Stimulated activated CD4-positive, alpha-beta T cell treated with anti-CD3 and anti-CD28 coated beads, Interleukin-4, amount 100 ng/mL, for 48 hours (primary cell): Measurements from ENCODE around the gene SNCB.

Experiments used
- DNase-seq, 2 donors: peaks; one replicate each; pipeline ENCODE4 v3.0.0-alpha.2; 2020; ENCODE audit warnings: low read depth in 2 of 2

The SNCB gene

DNA sequence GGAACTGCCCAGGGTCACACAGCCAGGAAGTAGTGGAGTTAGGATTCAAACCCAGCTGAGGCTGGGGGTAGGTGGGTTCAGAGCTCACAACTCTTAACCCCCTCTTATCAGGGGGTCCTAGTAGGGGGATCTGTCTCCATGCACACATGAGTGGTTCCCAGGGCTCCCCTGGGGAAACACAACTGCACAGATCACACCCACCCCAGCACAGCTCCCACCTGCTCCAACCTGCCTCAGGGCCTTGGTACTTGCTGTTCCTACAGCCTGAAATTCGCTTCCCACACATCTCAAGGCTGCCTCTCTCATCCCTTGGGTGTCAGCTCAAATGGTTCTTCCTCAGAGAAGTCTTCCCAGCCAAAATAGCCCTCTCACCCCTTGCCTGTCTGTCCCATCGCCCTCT lies 4.8 kb downstream of the SNCB start:
- DNase-seq, result no peak

DNA sequence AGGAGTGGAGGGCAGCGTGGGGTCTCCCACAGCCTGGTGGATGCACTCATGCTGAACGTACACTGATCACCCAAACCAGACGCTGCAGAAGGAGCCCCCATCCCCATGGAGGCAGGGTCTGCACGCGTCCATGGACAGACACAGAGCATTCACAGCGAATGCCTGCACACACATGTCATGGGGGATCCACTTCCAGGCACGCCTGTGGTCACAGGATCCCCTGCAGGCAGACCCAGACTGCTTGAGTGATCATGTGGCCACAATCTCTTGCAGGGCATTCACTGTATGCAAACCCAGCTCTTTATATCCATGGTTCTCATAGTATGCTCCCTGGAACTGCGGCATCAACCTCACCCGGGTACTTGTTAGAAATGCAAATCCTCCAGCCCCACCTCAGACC lies 5.4 kb downstream of the SNCB start:
- no peak for DNase-seq

DNA sequence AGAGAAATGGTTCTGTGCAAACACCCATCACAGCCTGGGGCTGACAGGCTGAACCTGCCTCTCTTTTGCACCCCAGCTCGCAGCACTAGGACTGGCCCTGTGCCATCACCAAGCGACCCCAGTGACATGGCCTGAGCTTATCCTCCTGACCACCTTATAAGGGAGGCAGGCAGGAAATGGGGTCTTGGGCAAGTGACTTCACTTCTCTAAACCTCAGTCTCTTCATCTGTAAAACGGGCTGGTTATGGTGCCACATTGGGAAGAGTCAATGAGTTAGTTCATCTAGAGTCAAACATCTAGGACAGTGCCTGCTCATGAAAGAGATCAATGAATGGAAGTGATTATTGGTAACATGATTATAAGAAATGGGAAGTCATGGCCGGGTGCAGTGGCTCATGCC lies 6.2 kb downstream of the SNCB start:
- DNase-seq, result no peak

DNA sequence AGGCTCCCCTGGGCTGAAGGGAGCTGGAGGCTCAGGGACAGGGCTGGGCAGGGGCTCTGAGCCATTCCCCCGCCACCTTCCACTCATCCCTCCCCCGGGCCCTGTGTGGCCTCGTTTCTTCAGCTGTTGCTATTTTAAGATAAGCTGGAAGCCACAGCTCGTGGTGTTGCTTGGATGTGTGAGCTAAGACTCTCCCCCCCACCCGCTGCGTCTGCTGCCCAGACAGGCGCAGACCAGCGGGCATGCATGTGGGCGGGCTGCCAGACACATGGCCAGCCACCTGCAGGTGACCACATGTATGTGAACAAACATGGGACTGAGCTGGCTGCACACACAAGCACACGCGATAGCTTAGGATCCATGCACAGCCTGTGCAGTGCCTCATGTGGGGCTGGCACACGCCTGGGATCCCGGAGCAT lies 8.7 kb downstream of the SNCB start:
- no peak for DNase-seq

DNA sequence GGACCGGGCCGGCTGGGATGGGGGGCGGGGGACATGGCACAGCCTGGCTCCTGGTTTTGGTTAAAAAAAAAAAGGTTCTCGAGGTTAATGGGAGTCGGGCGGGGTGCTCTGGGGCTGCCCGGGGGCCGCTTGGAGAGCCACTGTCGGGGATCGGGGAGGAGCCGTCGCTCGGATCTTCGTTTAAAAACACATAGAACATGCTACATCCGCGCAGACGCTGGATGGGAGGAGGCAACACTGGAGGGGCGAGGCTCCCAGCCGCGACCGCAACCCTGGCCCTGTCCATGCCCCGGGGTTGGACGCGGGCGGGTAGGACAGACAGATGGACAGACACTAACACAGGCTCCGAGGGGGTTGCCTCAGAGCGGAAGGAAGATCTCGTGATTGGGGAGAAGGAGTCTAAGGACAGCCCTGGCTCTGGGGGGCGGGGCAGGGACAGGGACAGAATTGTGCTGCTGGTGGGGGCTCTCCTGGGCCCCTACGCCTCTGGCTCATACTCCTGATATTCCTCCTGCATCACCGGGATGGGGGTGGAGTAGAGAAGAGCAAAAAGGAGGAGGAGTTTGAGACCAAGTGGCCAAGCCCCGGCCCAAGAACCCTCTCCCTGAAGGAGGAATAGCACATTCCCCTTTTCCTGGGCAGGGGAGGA lies 9.9 kb downstream of the SNCB start:
- DNase-seq, result no peak

DNA sequence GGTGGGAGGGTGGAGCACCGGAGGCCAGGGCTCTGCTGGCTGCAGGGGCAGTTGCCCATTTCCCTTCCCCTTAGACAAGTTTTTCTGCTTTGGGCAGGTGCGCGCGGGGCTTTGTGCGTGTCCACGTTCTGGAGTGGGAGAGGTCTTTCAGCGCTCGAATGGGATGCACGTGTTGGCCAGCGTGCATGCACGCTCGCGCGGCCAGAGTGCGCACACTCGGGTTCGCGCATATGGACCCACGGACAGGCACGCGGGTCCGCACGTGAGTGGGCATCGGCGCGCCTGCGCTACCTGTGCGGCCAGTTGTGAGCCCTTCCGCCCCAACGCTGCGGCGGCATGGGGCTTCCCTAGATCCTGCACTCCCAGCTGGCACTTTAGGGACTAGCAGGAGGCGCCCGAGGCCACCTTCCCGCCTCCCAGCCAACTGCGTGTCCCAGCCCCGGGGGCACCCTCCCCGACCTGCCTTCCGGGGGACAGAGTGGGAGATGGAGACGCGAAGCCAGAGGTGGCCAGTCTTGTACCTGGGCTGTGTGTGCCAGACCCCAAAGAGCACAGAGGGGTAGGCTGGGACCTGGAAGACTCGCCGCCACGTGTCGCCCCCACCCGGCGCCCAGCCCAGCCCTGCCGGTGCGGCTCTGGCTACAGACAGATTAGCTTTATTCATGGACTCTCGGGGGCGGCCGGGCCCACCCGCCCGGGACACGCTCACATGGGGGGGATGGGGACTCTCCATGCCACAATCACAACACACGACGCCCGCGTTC lies 10.6 kb downstream of the SNCB start:
- no peak for DNase-seq

DNA sequence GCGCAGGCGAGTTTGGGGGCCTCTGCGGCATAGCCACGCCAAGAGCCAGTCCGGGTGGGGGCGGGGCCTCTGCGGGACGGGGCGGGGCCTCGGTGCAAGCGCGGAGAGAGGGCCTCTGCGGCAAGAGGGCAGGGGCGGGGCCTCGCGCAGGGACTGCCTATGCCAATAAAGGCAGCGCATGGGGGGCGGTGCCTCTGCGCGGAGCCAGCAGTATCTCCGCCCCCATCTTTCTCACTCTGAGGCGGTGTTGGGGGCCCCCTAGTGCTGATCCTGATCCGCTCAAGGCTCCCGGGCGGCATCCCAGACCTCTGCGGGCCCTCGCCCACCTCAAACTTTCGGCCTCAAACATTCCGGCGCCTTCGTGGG lies 11.1 kb downstream of the SNCB start:
- DNase-seq, result peak; percentile 81 to 86

DNA sequence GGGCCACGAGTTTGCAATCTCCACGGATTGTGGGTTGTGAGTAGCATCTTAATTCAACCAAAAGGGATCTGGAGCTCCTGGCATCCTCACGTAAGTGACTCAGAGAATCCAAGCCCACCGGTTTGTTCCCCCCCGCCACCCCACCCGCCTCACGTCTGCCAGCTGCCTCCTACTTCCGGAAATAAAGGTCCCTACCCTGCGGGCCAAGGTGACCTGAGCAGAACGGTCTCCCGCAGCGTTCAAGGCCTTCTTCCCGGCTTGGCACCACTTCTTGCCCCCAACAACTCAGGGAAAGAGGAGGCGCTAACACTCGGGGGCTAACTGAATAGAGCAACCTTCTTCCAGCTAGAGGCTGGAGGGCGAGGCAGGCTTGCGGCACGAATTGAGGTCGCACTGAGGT lies 11.6 kb downstream of the SNCB start:
- DNase-seq, result no peak

DNA sequence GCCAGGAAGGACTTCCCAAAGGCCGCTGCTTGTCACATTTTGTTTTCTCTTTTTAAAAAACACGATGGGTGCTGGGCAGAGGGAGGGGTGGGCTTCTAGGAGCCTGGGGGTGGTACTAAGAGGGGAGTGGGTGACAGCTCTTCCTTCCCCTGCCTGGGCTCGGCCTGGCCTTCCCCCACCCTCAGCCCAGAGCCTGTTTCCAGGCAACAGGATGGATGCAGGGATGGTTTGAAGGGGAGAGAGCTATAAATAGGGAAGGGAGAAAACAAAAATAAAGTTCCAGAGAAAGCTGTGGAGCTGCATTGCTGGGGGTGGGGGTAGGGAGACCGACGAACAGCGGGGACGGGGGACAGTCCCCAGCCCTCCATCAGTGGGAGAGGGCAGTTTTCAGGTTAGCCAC lies 13.8 kb downstream of the SNCB start:
- no peak for DNase-seq

DNA sequence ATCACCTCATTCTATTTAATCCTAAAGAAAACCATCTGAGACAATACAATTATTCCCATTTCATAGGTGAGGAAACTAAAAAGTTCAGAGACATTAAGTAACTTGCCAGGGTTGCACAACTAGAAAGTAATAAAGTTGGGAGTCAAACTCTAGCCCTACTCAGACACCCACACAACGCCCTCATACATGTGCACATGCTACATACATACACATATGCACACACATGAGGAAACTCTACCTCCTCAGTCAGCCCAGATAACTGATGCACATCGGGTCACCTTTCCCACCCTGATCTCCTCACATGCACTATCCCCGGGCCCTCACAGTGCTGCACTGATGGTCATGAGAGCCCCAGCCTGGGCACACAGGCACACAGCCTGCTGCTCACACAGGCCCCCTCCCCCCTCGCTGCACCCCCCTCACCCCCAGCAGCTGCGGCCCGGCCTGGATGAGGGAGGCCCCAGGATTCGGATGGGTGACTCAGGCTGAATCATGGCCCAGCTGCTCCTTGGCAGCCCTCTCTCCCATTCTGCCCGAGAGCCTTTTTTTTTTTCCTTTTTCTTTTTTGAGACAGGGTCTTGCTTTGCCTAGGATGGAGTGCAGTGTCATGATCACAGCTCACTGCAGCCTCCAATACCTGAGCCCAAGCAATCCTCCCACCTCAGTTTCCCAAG lies 15.4 kb downstream of the SNCB start:
- no peak for DNase-seq

DNA sequence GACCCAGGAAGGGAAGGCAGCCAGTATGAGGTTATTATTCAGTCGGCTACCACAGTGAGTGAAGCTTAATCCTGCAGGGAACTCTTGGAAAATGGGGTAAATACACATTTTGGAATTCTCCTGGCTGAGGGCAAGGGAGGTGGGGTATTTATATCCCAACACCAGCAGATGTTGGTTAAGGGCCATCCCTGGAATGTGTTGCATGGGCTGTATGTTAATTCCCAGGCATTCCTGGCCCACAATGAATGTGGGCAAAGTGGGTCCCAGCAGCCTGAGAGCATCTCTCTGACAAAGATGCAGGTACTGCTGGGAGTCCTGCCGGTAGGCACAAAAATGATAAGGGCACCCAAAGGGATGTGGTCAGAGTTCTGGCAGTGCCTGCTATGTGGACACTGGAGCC lies 17.5 kb downstream of the SNCB start:
- DNase-seq, result no peak

DNA sequence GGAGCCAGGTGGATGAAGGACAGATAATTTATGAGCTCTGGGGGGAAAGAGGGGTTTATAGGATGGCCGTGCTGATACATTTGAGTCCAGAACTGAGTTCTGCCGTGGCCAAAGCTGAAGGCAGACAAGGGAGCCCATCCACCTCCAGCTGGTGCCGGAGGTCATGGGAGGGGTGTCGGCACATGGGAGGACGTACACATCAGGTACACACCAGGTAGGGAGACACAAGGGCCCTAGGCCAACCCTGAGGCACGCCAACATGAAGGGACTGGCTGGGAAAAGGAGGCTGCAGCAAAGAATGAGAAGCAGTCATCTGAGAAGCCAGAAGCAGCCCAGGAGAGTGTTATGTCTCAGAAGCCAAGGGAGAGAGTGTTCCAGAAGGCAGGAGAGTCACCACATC lies 18.3 kb downstream of the SNCB start:
- no peak for DNase-seq

DNA sequence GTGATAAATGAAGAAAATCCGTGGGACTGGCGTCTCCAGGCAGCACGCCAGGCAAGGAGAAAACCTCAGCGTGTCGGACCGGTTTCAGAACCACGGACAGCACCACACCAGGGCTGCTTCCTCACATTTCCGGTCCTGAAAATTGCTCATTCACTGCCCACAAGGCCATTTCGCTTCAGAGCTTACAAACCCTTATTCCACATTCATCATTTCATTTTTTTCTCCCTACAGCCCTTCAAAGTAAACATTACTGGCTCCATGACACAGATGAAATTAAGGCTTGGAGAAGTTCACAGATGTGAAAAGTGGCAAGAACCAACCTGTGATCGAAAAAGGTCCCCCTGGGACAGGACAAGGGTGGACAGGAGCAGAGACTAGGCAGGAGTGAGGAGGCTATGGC lies 18.9 kb downstream of the SNCB start:
- DNase-seq, result peak in 1 of 2 donors; percentile 50

DNA sequence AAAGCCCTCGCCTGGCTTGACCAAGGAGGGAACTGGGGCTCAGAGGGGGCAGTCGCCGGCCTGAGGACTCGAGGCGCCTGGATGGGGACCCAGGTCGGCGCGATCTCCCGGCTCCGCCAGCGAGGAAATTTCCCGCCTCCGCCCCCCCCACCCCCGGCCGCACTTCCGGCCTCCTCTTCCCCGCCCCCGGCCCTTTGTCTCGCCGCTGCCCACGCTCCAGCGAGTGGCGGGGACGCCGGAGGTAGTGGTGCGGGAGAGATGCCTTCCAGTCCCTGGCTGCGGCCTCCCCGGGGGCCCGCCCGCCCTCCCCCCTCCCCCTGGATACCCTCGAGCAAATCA lies 19.9 kb downstream of the SNCB start:
- DNase-seq, result no peak

DNA sequence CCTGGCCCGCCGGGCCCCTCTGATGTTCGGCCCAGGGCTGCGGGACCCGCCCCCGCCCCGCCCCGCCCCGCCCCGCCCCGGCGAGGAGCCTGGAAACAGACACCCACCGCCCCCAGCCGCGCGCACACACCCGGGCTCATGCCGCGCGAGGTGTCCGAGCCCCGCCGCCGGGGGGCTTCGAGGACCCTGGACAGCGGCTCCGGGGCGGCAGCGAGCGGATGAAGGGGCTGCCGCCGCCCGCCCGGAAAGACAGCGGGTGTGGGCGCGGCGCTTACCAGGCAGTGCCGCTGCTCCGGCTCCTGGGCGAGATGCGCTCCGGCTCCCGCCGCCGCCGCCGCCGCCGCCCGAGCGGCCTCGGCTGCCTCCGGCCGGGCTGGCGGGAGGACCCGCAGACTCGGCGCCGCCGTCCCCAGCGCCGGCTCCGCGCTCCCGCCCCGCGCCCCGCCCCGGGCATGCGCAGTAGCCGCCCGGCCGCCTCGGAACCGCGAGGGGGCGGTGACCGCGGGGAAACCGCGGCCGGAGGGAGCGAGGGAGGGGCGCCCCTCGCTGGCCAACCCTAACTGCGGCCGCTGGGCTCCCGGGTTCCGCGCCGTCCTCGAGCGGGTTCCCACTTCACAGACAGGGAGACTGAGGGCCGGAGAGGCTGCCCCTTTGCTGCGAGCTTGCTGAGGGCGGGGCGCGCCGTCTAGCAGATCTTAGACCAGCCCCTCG lies 20.5 kb downstream of the SNCB start, which contains the start of gene GPRIN1:
Gene GPRIN1, minus strand, starts transcription at position 433 of the 711 bp plus-strand sequence. CDS start 10,322 bp downstream, outside the sequence.
- peak; percentile 49 to 55 for DNase-seq

DNA sequence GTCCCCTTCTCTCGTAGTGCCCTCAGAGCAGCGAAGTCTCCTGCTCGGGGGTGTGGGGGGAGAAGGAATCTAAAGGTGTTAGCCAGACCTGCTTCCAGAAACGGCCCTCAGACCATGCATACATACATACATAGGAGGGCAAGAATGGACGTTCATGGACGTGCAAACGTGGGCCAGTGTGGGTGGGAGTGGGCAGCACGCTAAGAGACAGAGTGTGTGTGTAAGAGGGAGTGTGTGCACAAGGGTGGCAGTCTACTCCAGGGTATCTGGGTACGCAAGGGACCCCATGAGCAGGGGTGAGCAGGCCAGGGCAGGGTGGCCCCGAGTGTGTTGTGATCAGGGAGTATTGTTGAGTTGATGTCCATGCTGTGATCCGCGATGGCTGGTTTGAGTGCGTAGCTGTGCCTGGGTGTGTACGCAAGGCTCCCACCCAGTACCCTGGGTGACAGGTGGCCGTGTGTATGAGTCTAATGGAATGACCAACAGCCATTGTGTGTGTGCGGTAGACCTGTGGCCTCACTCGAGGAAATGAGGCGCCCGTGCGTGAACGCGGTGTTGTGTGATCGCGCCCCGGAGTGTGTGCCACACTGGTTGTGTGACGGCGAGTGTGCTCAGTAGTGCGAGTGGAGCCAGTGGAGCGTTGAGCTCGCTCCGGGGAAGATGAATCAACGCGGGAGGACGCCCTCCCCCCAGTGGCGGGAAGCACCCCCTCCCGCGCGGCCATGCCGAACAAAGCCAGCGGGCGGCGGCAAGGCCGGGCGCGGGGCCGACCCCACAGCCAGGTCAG lies 21.2 kb downstream of the SNCB start:
- no peak for DNase-seq

DNA sequence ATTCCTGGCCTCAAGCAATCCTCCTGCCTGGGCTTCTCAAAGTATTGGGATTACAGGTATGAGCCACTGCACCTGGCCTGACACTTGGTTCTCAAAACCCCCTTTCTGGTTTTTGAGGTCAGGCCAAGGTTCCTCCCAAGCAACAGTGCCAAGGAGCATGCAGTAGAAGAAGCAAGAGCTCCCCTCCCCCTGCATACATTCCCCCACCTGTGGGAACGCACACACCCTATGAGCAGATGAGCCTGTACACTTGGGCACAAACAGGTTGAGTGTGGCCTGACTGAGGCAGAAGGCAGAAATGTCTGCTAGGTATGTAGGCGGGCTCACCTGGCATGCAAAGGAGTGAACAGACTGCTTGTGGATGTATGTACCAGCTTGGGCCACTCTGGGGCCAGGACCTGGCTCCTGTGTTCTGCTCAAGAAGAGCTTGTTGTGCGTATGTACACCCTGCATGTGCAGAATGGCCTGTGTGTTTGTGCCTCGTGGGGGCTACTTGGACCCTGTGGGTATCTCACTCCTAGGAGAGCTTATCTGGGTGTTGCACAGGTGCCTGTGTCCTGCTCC lies 22.1 kb downstream of the SNCB start:
- no peak for DNase-seq

DNA sequence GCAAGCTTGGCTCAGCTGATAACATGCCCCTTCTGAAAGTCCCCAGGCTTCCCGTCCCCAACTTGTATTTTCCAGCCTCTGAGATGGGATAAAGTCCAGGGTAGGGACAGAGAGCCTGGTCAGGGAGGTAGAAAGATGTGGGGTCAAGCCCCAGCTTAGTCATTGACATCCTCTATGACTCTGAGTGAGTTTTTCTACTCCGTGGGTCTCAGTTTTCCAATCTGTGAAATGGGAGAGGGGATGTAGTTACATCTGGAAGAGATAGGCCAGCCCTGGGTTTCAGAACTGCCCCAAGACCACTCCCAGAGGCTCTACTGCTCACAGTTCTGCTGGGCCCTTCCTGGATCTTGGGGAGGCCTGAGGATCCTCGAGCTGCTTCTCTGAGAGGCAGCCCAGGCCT lies 23.5 kb downstream of the SNCB start:
- no peak for DNase-seq

DNA sequence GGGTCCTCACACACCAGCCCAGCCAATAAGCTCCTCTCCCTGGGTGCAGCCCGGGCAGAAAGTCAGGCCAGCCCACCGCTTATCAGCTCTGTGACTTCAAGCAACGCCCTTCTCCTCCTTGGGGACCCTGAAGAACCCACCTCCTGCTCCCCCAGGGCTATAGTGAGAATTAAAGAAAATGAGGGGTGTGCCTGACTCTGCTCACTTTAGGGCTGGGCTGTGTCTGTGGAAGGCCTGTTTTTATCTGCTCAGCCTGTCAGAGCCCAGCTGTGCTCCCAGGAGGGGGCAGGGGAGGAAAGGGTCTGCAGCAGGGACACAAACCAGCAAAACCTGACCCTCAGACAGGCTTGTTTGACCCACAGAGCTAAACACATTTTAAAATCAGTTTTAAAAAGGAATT lies 24.3 kb downstream of the SNCB start:
- no peak for DNase-seq

DNA sequence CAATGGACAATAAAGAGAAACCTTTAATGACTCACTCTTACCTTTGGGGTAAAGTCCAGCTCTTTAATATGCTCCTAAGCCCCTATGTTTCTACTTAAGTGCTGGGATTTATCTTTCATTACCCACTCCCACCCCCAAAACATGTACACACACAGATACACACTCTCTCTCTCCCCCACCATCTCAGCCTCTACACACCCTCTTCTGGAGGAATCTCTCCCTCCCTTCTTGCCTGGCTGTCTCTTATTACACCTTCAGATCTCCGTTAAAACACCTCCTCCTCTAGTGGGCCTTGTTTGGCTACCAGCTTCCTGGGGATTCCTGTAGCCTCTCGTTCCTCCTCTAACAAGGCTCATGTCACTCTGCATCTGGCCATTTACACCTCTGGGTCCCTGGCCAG lies 27.2 kb downstream of the SNCB start:
- DNase-seq, result no peak

DNA sequence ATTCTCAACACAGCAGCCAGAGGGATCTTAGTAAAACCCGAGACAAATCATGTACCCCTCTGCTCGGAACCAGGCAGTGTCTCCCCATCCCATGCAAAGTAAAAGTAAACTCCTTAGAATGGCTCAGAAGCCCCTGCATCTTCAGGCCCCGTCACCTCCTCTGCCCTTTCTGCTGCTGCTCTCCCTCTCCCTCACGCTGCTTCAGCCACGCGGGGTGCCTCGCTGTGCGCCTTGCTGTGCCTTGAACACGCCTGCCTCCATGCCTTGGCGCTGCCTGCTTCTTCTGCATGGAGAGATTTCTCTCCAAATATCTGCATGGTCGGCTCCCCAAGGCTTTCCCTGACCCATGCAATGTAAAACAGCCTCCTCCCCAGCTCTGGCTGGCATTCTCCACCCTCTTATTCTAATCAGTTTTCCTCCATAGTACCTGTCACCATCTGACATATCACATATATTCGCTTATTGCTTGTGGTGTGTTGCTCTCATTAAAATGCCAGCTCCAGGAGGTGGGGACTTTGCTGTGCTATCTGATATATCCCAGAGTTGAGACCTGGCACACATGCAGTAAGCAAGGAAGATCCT lies 28.3 kb downstream of the SNCB start:
- DNase-seq, result no peak
